Osteoblast (primary cell): Measurements from ENCODE around the gene CEP85. TPM values are rescaled to one million over a fixed set of nuclear protein-coding genes. Genes with fewer than 3 reads are reported as not detected.

Experiments used
- DNase-seq: peaks from one replicate; pipeline ENCODE4 v3.0.0; 2011; ENCODE audit warnings: low spot score, mixed read lengths; ENCODE audit not compliant: insufficient read length; ENCODE audit errors: missing footprints
- H2AFZ ChIP-seq: 2 replicates; pipeline ENCODE4 v1.6.0; 2011; ENCODE audit warnings: mild to moderate bottlenecking, low read length
- H3K27ac ChIP-seq: 2 replicates; pipeline ENCODE4 v1.5.1; 2011; ENCODE audit warnings: mild to moderate bottlenecking, low read depth, low read length, moderate library complexity
- H3K27me3 ChIP-seq: 2 replicates; pipeline ENCODE4 v1.6.0; 2012; ENCODE audit warnings: mild to moderate bottlenecking, control low read depth, inconsistent platforms, low read length, moderate library complexity; ENCODE audit not compliant: insufficient read depth
- H3K36me3 ChIP-seq: 2 replicates; pipeline ENCODE4 v1.5.1; 2011; ENCODE audit warnings: mild to moderate bottlenecking, low read length, control low read depth, moderate library complexity; ENCODE audit not compliant: insufficient read depth
- H3K4me1 ChIP-seq: 2 replicates; pipeline ENCODE4 v1.5.1; 2011; ENCODE audit warnings: mild to moderate bottlenecking, low read length, control low read depth, moderate library complexity; ENCODE audit not compliant: insufficient read depth
- H3K4me2 ChIP-seq: 2 replicates; pipeline ENCODE4 v1.6.0; 2011; ENCODE audit warnings: mild to moderate bottlenecking, low read length; ENCODE audit not compliant: insufficient read depth
- H3K4me3 ChIP-seq: fragments of 200-600 bp; sonication (generic); 3 replicates; pipeline ENCODE4 v1.5.1; 2012; ENCODE audit warnings: mild to moderate bottlenecking, low read length, inconsistent platforms; ENCODE audit not compliant: insufficient read depth
- H3K79me2 ChIP-seq: 2 replicates; pipeline ENCODE4 v1.6.0; 2012; ENCODE audit warnings: mild to moderate bottlenecking, low read length, control low read depth, inconsistent platforms; ENCODE audit not compliant: insufficient read depth
- H3K9me3 ChIP-seq: 2 replicates; pipeline ENCODE4 v1.5.1; 2011; ENCODE audit warnings: low read depth, low read length, control low read depth
- H4K20me1 ChIP-seq: 2 replicates; pipeline ENCODE4 v1.6.0; 2012; ENCODE audit warnings: mild to moderate bottlenecking, low read length, control low read depth; ENCODE audit not compliant: insufficient read depth
- total RNA-seq: library from RNA; depleted of rRNA; stranded (reverse); fragments of >200 nt; gene quantifications from 2 replicates; pipeline ENCODE4 v1.2.3, GENCODE V29; 2012
- TF ChIP-seq, protein P1 (sequence below): IDR thresholded peaks from 2 replicates; pipeline ENCODE4 v1.5.1; 2011; ENCODE audit warnings: mild to moderate bottlenecking, low read depth, low read length, moderate library complexity; ENCODE audit errors: extremely low read depth

Gene CEP85
- total RNA-seq = 8.0 and 9.1 TPM in 2 replicates

DNA sequence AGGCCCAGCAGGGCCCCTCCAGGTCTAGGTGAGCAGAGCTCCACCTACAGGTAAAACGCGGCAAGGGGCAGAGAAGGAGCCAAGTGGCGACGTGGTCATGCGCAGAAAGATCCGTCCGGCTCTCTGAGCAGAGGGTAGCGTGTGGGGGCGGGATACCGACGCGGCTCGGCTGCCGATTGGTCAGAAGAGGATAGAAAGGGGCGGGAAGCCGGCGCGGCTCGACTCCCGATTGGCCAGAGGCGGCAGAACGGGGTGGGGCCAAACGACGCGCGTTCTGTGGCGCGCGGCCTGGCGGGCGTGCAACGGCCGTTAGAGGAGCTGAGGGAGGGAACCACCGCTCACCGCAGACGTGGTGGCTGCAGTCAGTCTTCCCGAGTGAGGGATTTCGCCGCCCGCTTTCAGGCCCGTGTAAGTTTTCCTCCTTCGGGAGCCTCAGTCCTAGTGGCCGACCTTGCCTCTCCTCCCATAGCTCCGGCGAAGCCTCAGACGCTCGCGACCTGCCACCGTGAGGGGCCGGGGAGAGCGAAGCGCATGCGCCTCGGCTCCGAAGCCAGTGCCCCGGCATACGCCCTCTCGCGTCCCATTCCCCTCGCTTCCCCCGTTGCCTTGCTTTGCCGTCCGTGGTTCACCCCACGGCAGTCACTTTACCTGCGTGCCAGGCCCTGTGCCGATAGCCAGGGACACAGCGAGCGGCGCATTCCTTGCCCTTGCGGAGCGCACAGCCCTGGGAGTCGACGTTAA, at the start of gene CEP85:
Gene CEP85, plus strand, starts transcription at position 298 of the 741 bp plus-strand sequence. CDS start 5,584 bp downstream, outside the sequence.
- Histone ChIP-seq H4K20me1 (no peaks in the 10 kb centered on the region), H3K27me3 (no peaks in the 10 kb centered on the region), H3K36me3 (no peaks in the 10 kb centered on the region), H3K4me1 (peaks cover 19% of the 10 kb centered on the region), H3K4me2 (peak within 1 kb of the TSS; percentile 87), H2AFZ (peak within 1 kb of the TSS; percentile 97), H3K27ac (peak within 1 kb of the TSS; percentile 79), H3K4me3 (peak within 1 kb of the TSS; percentile 92), H3K9me3 (no peaks in the 10 kb centered on the region), H3K79me2 (peaks cover 44% of the 10 kb centered on the region)
- TF ChIP-seq, protein P1, sequence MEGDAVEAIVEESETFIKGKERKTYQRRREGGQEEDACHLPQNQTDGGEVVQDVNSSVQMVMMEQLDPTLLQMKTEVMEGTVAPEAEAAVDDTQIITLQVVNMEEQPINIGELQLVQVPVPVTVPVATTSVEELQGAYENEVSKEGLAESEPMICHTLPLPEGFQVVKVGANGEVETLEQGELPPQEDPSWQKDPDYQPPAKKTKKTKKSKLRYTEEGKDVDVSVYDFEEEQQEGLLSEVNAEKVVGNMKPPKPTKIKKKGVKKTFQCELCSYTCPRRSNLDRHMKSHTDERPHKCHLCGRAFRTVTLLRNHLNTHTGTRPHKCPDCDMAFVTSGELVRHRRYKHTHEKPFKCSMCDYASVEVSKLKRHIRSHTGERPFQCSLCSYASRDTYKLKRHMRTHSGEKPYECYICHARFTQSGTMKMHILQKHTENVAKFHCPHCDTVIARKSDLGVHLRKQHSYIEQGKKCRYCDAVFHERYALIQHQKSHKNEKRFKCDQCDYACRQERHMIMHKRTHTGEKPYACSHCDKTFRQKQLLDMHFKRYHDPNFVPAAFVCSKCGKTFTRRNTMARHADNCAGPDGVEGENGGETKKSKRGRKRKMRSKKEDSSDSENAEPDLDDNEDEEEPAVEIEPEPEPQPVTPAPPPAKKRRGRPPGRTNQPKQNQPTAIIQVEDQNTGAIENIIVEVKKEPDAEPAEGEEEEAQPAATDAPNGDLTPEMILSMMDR = peak; percentile 75
- peak; percentile 99 for DNase-seq

GRCh38 chr1:26184883-26185282, 49.1 kb upstream of the CEP85 start:
- Histone ChIP-seq H3K27me3 (peaks cover 4% of the 10 kb centered on the region), H3K4me2 (no peak overlapping the region), H3K4me3 (no peak overlapping the region), H3K4me1 (no peaks in the 10 kb centered on the region), H4K20me1 (no peaks in the 10 kb centered on the region), H2AFZ (no peak overlapping the region), H3K9me3 (no peaks in the 10 kb centered on the region), H3K79me2 (no peaks in the 10 kb centered on the region), H3K27ac (no peak overlapping the region), H3K36me3 (no peaks in the 10 kb centered on the region)
- DNase-seq = peak; percentile 72
- TF ChIP-seq, protein P1 = no peak

GRCh38 chr1:26187882-26188281, 46.1 kb upstream of the CEP85 start:
- Histone ChIP-seq H3K27ac (no peak overlapping the region), H3K4me3 (no peak overlapping the region), H3K4me2 (no peak overlapping the region), H4K20me1 (no peaks in the 10 kb centered on the region), H3K27me3 (peaks cover 4% of the 10 kb centered on the region), H2AFZ (no peak overlapping the region), H3K9me3 (no peaks in the 10 kb centered on the region), H3K36me3 (no peaks in the 10 kb centered on the region), H3K4me1 (no peaks in the 10 kb centered on the region), H3K79me2 (no peaks in the 10 kb centered on the region)
- DNase-seq = no peak
- TF ChIP-seq, protein P1 = no peak

DNA sequence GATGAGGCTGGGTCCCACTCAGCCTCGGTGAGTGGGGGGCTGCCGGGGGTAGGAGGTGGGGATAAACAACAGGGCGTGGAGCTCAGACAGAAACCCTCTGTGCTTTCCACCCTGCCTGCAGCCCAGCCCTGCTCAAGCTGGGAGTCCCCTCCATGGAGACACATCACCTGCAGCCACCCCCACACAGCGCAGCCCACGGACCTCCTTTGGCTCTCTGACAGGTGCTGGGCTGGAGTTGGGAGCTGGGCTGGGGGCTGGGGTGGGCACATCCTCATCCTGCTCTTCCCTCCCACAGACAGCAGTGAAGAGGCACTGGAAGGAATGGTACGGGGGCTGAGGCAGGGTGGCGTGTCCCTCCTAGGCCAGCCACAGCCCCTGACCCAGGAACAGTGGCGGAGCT, 45.5 kb upstream of the CEP85 start:
- Histone ChIP-seq H4K20me1 (no peaks in the 10 kb centered on the region), H2AFZ (no peak overlapping the region), H3K9me3 (no peaks in the 10 kb centered on the region), H3K79me2 (no peaks in the 10 kb centered on the region), H3K4me2 (no peak overlapping the region), H3K36me3 (no peaks in the 10 kb centered on the region), H3K4me1 (no peaks in the 10 kb centered on the region), H3K4me3 (no peak overlapping the region), H3K27me3 (peaks cover 8% of the 10 kb centered on the region), H3K27ac (no peak overlapping the region)
- peak; percentile 66 for DNase-seq
- TF ChIP-seq, protein P1 = no peak
